RWPE2 (cell line): ENCODE measurements around the gene SSTR1.
A peak's percentile ranks its signal among the peaks of the same experiment; 100 is the strongest.

Experiments
- ATAC-seq: fragments of 200-7000 bp; cut with Tn5 transposase; 3 replicates; pipeline ENCODE4 v1.9.1; 2021; ENCODE audit warnings: low read depth
- DNase-seq: peaks from one replicate; pipeline ENCODE4 v3.0.0-alpha.2; 2020; ENCODE audit warnings: low spot score
- H3K27ac ChIP-seq: fragments of 450-650 bp; 2 replicates; pipeline ENCODE4 v1.5.1; 2017; ENCODE audit warnings: mild to moderate bottlenecking; ENCODE audit not compliant: poor library complexity, severe bottlenecking
- H3K27me3 ChIP-seq: fragments of 250-450 bp; sonication (Bioruptor Pico); 2 replicates; pipeline ENCODE4 v1.5.1; 2021; ENCODE audit warnings: mild to moderate bottlenecking, moderate library complexity; ENCODE audit not compliant: insufficient read depth, poor library complexity, severe bottlenecking
- H3K36me3 ChIP-seq: fragments of 250-450 bp; sonication (Bioruptor Pico); 2 replicates; pipeline ENCODE4 v1.5.1; 2020; ENCODE audit warnings: low read depth, mild to moderate bottlenecking, moderate library complexity
- H3K4me1 ChIP-seq: fragments of 250-450 bp; sonication (Bioruptor Pico); 2 replicates; pipeline ENCODE4 v1.5.1; 2021; ENCODE audit warnings: mild to moderate bottlenecking, moderate library complexity; ENCODE audit not compliant: insufficient read depth, poor library complexity, severe bottlenecking
- H3K4me3 ChIP-seq: fragments of 250-450 bp; sonication (Bioruptor Pico); 2 replicates; pipeline ENCODE4 v1.5.1; 2021; ENCODE audit warnings: mild to moderate bottlenecking, moderate library complexity; ENCODE audit not compliant: severe bottlenecking
- H3K9me3 ChIP-seq: fragments of 250-450 bp; sonication (Bioruptor Pico); 2 replicates; pipeline ENCODE4 v1.5.1; 2021; ENCODE audit warnings: mild to moderate bottlenecking, moderate library complexity; ENCODE audit not compliant: severe bottlenecking
- TF ChIP-seq, protein P1 (sequence below): fragments of 450-650 bp; IDR thresholded peaks from one replicate; pipeline ENCODE4 v1.5.1; 2017; ENCODE audit warnings: mild to moderate bottlenecking, moderate library complexity; ENCODE audit not compliant: poor library complexity, severe bottlenecking

The SSTR1 gene

DNA sequence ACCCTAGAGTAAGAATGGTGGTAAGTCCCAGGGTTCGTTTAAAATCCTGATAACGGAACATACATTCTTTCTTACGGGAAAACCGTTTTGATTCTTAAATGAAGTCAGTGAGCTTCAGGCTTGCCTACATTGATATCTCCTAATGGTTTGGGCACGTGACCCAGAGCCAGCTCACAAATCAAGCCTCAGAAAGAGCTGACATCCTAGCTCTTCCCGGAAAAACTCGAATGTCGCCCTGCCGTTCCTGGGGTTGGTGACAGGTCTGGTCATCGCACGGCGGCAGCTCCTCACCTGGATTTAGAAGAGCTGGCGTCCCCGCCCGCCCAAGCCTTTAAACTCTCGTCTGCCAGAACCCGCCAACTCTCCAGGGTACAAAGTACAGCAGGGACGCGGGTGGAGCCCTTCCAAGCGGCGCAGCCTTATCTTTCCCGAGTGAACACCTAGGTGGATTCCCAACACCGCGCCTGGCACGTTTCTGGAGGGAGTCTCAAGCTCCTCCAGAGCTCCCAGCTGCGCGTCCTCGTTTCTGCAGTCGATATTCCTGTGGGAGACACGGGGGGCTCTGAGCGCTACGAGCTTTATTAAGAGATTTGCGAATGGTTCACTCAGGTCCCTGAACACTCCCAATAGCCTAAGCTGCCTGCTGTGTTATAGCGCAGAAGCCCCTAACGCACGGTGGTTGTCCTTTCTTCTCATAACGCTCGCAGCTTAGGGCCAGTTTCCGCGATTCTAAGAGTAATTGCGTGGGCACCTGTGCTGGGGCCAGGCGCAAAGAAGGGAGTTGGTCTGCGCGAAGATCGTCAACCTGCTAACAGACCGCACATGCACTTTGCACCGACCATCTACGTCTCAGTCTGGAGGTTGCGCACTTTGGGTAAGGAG, at the start of gene SSTR1:
TSS of gene SSTR1 (plus strand) at position 169 of the 882 bp plus-strand sequence. CDS start 1,486 bp downstream, outside the sequence.
- no peaks in the 10 kb centered on the region for H3K4me1 ChIP-seq

DNA sequence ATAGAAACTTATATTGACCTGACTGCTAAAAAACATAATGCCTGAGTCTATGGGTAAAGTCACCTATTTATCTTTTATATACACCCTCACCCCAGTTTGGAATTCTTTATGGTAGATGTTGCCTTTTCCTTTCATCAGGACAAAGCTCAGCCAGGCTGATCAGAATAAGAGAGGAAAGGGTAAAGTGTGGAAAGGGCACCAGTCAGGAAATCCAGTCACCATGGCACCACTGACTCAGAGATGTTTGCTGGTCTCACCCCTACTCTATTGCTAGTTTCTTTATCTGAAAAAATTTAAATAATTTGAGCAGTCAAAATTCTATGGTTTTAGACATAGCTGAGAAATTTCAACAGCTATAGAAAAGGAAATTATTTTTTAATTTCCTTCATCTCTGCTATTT, 49.2 kb upstream of the SSTR1 start:
- no peaks in the 10 kb centered on the region for H3K27me3 ChIP-seq
- no peak overlapping the region for H3K27ac ChIP-seq
- TF ChIP-seq, protein P1, sequence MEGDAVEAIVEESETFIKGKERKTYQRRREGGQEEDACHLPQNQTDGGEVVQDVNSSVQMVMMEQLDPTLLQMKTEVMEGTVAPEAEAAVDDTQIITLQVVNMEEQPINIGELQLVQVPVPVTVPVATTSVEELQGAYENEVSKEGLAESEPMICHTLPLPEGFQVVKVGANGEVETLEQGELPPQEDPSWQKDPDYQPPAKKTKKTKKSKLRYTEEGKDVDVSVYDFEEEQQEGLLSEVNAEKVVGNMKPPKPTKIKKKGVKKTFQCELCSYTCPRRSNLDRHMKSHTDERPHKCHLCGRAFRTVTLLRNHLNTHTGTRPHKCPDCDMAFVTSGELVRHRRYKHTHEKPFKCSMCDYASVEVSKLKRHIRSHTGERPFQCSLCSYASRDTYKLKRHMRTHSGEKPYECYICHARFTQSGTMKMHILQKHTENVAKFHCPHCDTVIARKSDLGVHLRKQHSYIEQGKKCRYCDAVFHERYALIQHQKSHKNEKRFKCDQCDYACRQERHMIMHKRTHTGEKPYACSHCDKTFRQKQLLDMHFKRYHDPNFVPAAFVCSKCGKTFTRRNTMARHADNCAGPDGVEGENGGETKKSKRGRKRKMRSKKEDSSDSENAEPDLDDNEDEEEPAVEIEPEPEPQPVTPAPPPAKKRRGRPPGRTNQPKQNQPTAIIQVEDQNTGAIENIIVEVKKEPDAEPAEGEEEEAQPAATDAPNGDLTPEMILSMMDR = no peak
- no peaks in the 10 kb centered on the region for H3K9me3 ChIP-seq
- no peaks in the 10 kb centered on the region for H3K36me3 ChIP-seq
- DNase-seq = no peak
- no peak for ATAC-seq
- no peak overlapping the region for H3K4me3 ChIP-seq
- H3K4me1 ChIP-seq = peaks cover 4% of the 10 kb centered on the region

More for the DNA sequence above, at the start of gene SSTR1:
- Histone ChIP-seq H3K9me3 (no peaks in the 10 kb centered on the region), H3K27ac (no peak within 1 kb of the TSS), H3K36me3 (no peaks in the 10 kb centered on the region), H3K27me3 (peaks cover 65% of the 10 kb centered on the region), H3K4me3 (peak within 1 kb of the TSS; percentile 26)
- TF ChIP-seq, protein P1 = no peak
- DNase-seq (peak; percentile 54), ATAC-seq (0 out of 3 replicates have a peak, but pooled peaks have one; percentile 4)

DNA sequence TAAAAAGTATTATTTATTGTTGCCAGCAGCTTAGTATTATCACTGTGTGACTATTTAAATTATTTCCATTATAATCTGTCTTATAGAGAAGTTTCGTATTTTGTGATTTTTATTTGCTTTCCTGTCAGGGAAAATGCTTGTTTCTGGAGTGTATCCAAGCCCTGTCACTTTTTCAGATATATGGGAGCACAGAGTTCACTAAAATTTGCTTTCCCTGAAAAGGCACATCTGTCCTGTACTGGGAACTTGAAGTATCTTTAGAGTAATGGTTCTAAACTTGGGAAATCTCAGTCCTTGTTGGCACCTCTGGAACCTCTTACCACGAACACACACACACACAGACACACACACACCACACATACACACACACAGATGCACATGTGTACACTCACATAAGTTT, 39.3 kb upstream of the SSTR1 start:
- Histone ChIP-seq H3K4me3 (no peak overlapping the region), H3K36me3 (no peaks in the 10 kb centered on the region), H3K9me3 (no peaks in the 10 kb centered on the region), H3K27ac (no peak overlapping the region), H3K27me3 (no peaks in the 10 kb centered on the region), H3K4me1 (peaks cover 24% of the 10 kb centered on the region)
- ATAC-seq = no peak
- no peak for DNase-seq
- TF ChIP-seq, protein P1 = no peak

DNA sequence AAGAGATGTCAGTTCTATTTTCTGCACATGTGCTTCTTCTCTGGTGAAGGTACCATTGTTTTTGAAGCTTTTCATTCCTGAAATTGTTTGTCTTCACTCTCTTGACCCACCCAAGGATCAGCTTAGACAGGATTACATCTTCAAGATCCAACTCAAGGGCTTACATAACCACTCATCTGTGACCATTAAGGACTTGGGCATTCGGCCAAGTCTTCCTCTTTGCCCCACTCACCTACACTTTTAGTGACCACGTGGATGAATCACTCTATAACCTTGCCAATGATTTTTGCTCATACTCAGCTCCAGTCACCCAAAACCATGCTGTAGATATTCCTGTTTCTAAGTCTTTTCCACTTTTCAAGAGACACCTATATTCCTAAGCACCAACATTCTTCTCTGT, 36.5 kb upstream of the SSTR1 start:
- Histone ChIP-seq H3K27ac (peak overlapping the region; percentile 25), H3K4me3 (no peak overlapping the region), H3K27me3 (no peaks in the 10 kb centered on the region), H3K9me3 (no peaks in the 10 kb centered on the region), H3K4me1 (peaks cover 18% of the 10 kb centered on the region), H3K36me3 (no peaks in the 10 kb centered on the region)
- TF ChIP-seq, protein P1 = no peak
- ATAC-seq (peak; percentile 82), DNase-seq (no peak)

DNA sequence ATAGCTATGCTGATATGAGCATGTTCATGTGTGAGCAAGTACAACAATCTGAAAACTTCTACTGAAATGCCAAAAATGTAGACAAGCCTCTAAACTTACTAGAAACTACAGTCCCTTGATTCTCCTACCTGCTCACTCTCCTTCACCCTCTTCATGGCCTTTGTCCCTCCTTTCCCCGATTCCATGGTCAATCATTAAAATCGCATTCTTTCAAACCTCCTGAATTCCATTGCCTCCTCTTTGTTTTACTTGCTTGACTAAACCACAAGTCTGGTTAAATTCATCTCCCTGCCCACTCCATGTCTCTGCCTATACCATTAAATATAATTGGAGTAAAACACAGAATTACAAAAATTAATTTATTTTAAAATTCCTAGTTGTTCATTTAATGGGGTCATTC, 33.0 kb upstream of the SSTR1 start:
- ATAC-seq = no peak
- DNase-seq = no peak
- Histone ChIP-seq H3K9me3 (no peaks in the 10 kb centered on the region), H3K4me1 (peaks cover 18% of the 10 kb centered on the region), H3K36me3 (no peaks in the 10 kb centered on the region), H3K4me3 (no peak overlapping the region), H3K27me3 (no peaks in the 10 kb centered on the region), H3K27ac (no peak overlapping the region)
- TF ChIP-seq, protein P1 = no peak
